IMR-90 (cell line): ENCODE results near the gene HTR2B. TPM values are rescaled to one million over a fixed set of nuclear protein-coding genes. Genes with fewer than 3 reads are reported as not detected.
"Not testable (repeated sequence)": the region's sequence is repeated elsewhere in the genome, so short reads cannot be mapped to it uniquely, and the experiment has no call there.

Source experiments
- ATAC-seq: fragments of 200-7000 bp; cut with Tn5 transposase; 2 replicates; pipeline ENCODE4 v1.9.1; 2020; ENCODE audit warnings: low read depth, mild to moderate bottlenecking, moderate library complexity
- BruUV-seq: library from RNA; stranded (reverse); fragments of 400-500 nt; replicated peaks from 2 replicates; lab custom pipeline; 2021; lab: Mats Ljungman, UMichigan
- CTCF ChIA-PET: fragments of 300-600 bp; formaldehyde crosslinking; extraction: SDS; loops from one replicate; lab custom pipeline; 2021; ENCODE audit warnings: antibody characterized with exemption; lab: Yijun Ruan, JAX
- POLR2A ChIA-PET: fragments of 300-600 bp; sonication (Branson Sonifier 250); formaldehyde crosslinking; loops from one replicate; lab custom pipeline; 2022; ENCODE audit warnings: antibody characterized with exemption; ENCODE audit not compliant: unreplicated experiment; lab: Charles Lee
- DNase-seq: peaks from one replicate; pipeline ENCODE4 v3.0.0; 2013
- H2AFZ ChIP-seq: replicated peaks from 2 replicates; pipeline ENCODE3; 2013; ENCODE audit warnings: low read length, mild to moderate bottlenecking; ENCODE audit not compliant: poor library complexity
- H2AK5ac ChIP-seq: 2 replicates; pipeline ENCODE4 v1.6.1; 2013; ENCODE audit warnings: low read depth, low read length, inconsistent platforms
- H2AK9ac ChIP-seq: replicated peaks from 2 replicates; pipeline ENCODE3; 2013; ENCODE audit warnings: mild to moderate bottlenecking, low read depth, low read length, moderate library complexity; ENCODE audit not compliant: poor library complexity
- H2BK120ac ChIP-seq: 2 replicates; pipeline ENCODE4 v1.6.1; 2013; ENCODE audit warnings: low read depth, low read length, inconsistent platforms
- H2BK15ac ChIP-seq: 3 replicates; pipeline ENCODE4 v1.6.1; 2013; ENCODE audit warnings: low read depth, low read length, inconsistent platforms
- H2BK20ac ChIP-seq: 2 replicates; pipeline ENCODE4 v1.6.1; 2013; ENCODE audit warnings: low read depth, mild to moderate bottlenecking, inconsistent platforms, low read length, moderate library complexity
- H2BK5ac ChIP-seq: 2 replicates; pipeline ENCODE4 v1.6.1; 2013; ENCODE audit warnings: mild to moderate bottlenecking, low read depth, low read length, inconsistent platforms; ENCODE audit not compliant: poor library complexity, severe bottlenecking
- H3K14ac ChIP-seq: replicated peaks from 2 replicates; pipeline ENCODE4 v1.6.1; 2013; ENCODE audit warnings: low read depth, low read length, inconsistent platforms
- H3K18ac ChIP-seq: 2 replicates; pipeline ENCODE4 v1.6.1; 2013; ENCODE audit warnings: low read depth, low read length, control low read depth
- H3K23ac ChIP-seq: 2 replicates; pipeline ENCODE4 v1.6.1; 2013; ENCODE audit warnings: low read depth, low read length, inconsistent platforms
- H3K27ac ChIP-seq: 2 replicates; pipeline ENCODE4 v1.5.1; 2013; ENCODE audit warnings: mild to moderate bottlenecking, control low read depth, low read length; ENCODE audit not compliant: insufficient read depth
- H3K27me3 ChIP-seq: 2 replicates; pipeline ENCODE4 v1.6.1; 2013; ENCODE audit warnings: low read length; ENCODE audit not compliant: control insufficient read depth, insufficient read depth
- H3K36me3 ChIP-seq: 2 replicates; pipeline ENCODE4 v1.6.1; 2013; ENCODE audit warnings: low read length, mixed read lengths; ENCODE audit not compliant: control insufficient read depth, insufficient read depth
- H3K4ac ChIP-seq: 2 replicates; pipeline ENCODE4 v1.6.1; 2013; ENCODE audit warnings: low read depth, low read length, inconsistent platforms
- H3K4me1 ChIP-seq: 2 replicates; pipeline ENCODE4 v1.6.1; 2013; ENCODE audit warnings: low read length, mixed read lengths; ENCODE audit not compliant: control insufficient read depth, insufficient read depth
- H3K4me2 ChIP-seq: 2 replicates; pipeline ENCODE4 v1.6.1; 2013; ENCODE audit warnings: low read depth, mild to moderate bottlenecking, control low read depth, low read length, moderate library complexity
- H3K4me3 ChIP-seq: 2 replicates; pipeline ENCODE4 v1.5.1; 2013; ENCODE audit warnings: low read depth, mild to moderate bottlenecking, control low read depth, low read length, moderate library complexity; ENCODE audit not compliant: insufficient read depth
- H3K56ac ChIP-seq: 2 replicates; pipeline ENCODE4 v1.6.1; 2013; ENCODE audit warnings: low read length, inconsistent platforms; ENCODE audit not compliant: insufficient read depth; ENCODE audit errors: extremely low read depth
- H3K79me1 ChIP-seq, 2 experiments: 2 replicates each; pipeline ENCODE4 v1.6.1; 2013; ENCODE audit warnings: low read length in 2 of 2, inconsistent platforms in 1 of 2, low read depth in 1 of 2
- H3K9ac ChIP-seq: 2 replicates; pipeline ENCODE4 v1.6.1; 2013; ENCODE audit warnings: low read depth, low read length, control low read depth
- H3K9me1 ChIP-seq: 2 replicates; pipeline ENCODE4 v1.6.1; 2013; ENCODE audit warnings: low read length, inconsistent platforms; ENCODE audit not compliant: insufficient read depth
- H3K9me3 ChIP-seq: 2 replicates; pipeline ENCODE4 v1.6.1; 2013; ENCODE audit warnings: low read length; ENCODE audit not compliant: control insufficient read depth, insufficient read depth
- H4K20me1 ChIP-seq: 2 replicates; pipeline ENCODE4 v1.6.1; 2013; ENCODE audit warnings: low read length, inconsistent platforms; ENCODE audit not compliant: insufficient read depth
- H4K5ac ChIP-seq: 2 replicates; pipeline ENCODE4 v1.6.1; 2013; ENCODE audit warnings: mild to moderate bottlenecking, low read depth, low read length, control low read depth
- H4K8ac ChIP-seq, 2 experiments: 2 replicates each; pipeline ENCODE4 v1.6.1; 2013; ENCODE audit warnings: low read depth in 2 of 2, low read length in 2 of 2, control low read depth in 1 of 2, inconsistent platforms in 1 of 2
- H4K91ac ChIP-seq: 2 replicates; pipeline ENCODE4 v1.6.1; 2013; ENCODE audit warnings: low read depth, low read length, inconsistent platforms; ENCODE audit not compliant: insufficient read depth
- CEBPB ChIP-seq: IDR thresholded peaks from 2 replicates; pipeline ENCODE4 v1.6.1; 2012; ENCODE audit warnings: low read depth, low read length, improper control_type of control experiment
- CHD1 ChIP-seq: IDR thresholded peaks from 2 replicates; pipeline ENCODE4 v1.6.1; 2012; ENCODE audit warnings: low read depth, low read length, improper control_type of control experiment
- RCOR1 ChIP-seq: IDR thresholded peaks from 2 replicates; pipeline ENCODE4 v1.6.1; 2012; ENCODE audit warnings: mild to moderate bottlenecking, low read length, improper control_type of control experiment; ENCODE audit not compliant: insufficient replicate concordance
- WGBS, 2 experiments: methylation state at CpG; one replicate each; pipeline versions ENCODE4 v1.1.5 to v1.1.7; 2013; ENCODE audit warnings: missing lambda C conversion rate in 2 of 2; ENCODE audit not compliant: insufficient read length in 1 of 2; ENCODE audit errors: extremely low coverage in 2 of 2; 5-methylcytosine and 5-hydroxymethylcytosine counted together
- dilution Hi-C: fragments of 300-500 bp; cut with HindIII; formaldehyde crosslinking; loops from one replicate; pipeline ENCODE4 v1.14.3; 2018; ENCODE audit warnings: low sequenced_read_pairs; ENCODE audit not compliant: unreplicated experiment
- in situ Hi-C: fragments of 300-500 bp; cut with MboI; formaldehyde crosslinking; loops from 3 replicates; pipeline ENCODE4 v1.14.3; 2019; ENCODE audit warnings: low sequenced_read_pairs, inconsistent platforms, mixed read lengths
- intact Hi-C: fragments of 100-400 bp; cut with micrococcal nuclease; formaldehyde crosslinking; loops from 2 replicates; pipeline ENCODE4 v1.10.0; 2022
- polyA plus RNA-seq, 3 experiments: library from polyadenylated mRNA; depleted of rRNA; stranded (reverse); fragments of >200 nt; gene quantifications; 2 replicates each; pipeline ENCODE4 v1.2.3, GENCODE V29; 2012; ENCODE audit warnings: low replicate concordance in 1 of 3
- total RNA-seq: library from RNA; depleted of rRNA; stranded (reverse); fragments of >200 nt; gene quantifications from 2 replicates; pipeline ENCODE4 v1.2.3, GENCODE V29; 2012

The HTR2B gene
- total and polyA plus RNA-seq, 2 of the 4 experiments (the other 2 are of a cell fraction), result 0.26 to 0.72 TPM

GRCh38 chr2:231068525-231069222 lies 56.2 kb downstream of the HTR2B start:
- Histone ChIP-seq H3K23ac (no peak overlapping the region), H3K9me1 (no peaks in the 10 kb centered on the region), H2BK5ac (no peak overlapping the region), H4K5ac (no peak overlapping the region), H3K4me2 (no peak overlapping the region), H3K36me3 (peaks cover 22% of the 10 kb centered on the region), H4K91ac (no peak overlapping the region), H2BK20ac (no peak overlapping the region), H2AK5ac (no peak overlapping the region), H4K8ac (no peak overlapping the region), H2BK120ac (no peak overlapping the region), H2AFZ (no peak overlapping the region), H3K4me1 (no peaks in the 10 kb centered on the region), H3K4me3 (no peak overlapping the region), H4K20me1 (0 out of 2 replicates have a peak, but pooled peaks cover 3% of the 10 kb centered on the region), H3K14ac (no peak overlapping the region), H3K27ac (no peak overlapping the region), H3K18ac (no peak overlapping the region), H2BK15ac (no peak overlapping the region), H3K4ac (no peak overlapping the region), H2AK9ac (no peak overlapping the region), H3K9ac (no peak overlapping the region), H3K9me3 (no peaks in the 10 kb centered on the region), H3K56ac (no peak overlapping the region), H3K27me3 (no peaks in the 10 kb centered on the region), H3K79me1 (peaks cover 5 to 21% of the 10 kb centered on the region in 2 experiments)
- peak; percentile 65 for ATAC-seq
- peak; percentile 96 for TF ChIP-seq CEBPB
- no peak for TF ChIP-seq CHD1
- peak; percentile 49 for TF ChIP-seq RCOR1
- in situ Hi-C loops, result no loop called here
- dilution Hi-C loops, result no loop called here
- ChIA-PET POLR2A (no interaction called here), CTCF (interaction anchor here (1.3 kb wide), 1 partner anchor 16 kb away, joined by 3 read pairs; no protein-coding TSS in a partner anchor)
- peak; percentile 78 for DNase-seq
- intact Hi-C loops, result no loop called here
- 90% methylated on average over 2 of the region's 5 CpGs; no CpG with 5 or more reads in 1 of the 2 experiments for WGBS, 2 experiments
- no TSS peak for BruUV-seq

DNA sequence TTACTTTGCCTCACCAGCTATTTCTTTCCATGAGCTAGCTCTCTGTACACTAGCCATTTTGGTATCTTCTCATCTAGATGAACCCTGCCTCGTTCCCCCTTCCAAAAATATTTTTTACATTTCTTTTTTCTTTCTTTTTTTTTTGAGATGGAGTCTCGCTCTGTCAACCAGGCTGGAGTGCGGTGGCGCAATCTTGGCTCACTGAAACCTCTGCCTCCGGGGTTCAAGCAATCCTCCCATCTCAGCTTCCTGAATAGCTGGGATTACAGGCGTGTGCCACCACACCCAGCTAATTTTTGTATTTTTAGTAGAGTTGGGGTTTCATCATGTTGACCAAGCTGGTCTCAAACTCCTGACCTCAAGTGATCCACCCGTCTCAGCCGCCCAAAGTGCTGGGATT lies 57.3 kb downstream of the HTR2B start:
- dilution Hi-C loops, H2BK15ac ChIP-seq, H4K20me1 ChIP-seq, H3K4me1 ChIP-seq, H2AK9ac ChIP-seq, ATAC-seq, H3K18ac ChIP-seq, H2AFZ ChIP-seq, BruUV-seq, H3K4me2 ChIP-seq, H4K8ac ChIP-seq, intact Hi-C loops, H3K27me3 ChIP-seq, H3K4ac ChIP-seq, H4K91ac ChIP-seq, H2BK5ac ChIP-seq, H4K5ac ChIP-seq, H3K56ac ChIP-seq, in situ Hi-C loops, H2BK120ac ChIP-seq, POLR2A ChIA-PET, H3K14ac ChIP-seq, DNase-seq, H3K23ac ChIP-seq, H3K9me1 ChIP-seq, H3K9me3 ChIP-seq, H3K27ac ChIP-seq, H3K9ac ChIP-seq, H2BK20ac ChIP-seq, H2AK5ac ChIP-seq, H3K4me3 ChIP-seq: not testable (repeated sequence)
- CTCF ChIA-PET, result interaction anchor here (0.6 kb wide), 3 partner anchors 9 to 96 kb away, joined by 3 to 4 read pairs (median 3); no protein-coding TSS in a partner anchor
- WGBS, 2 experiments, result no CpG with 5 or more reads among the region's 8 CpGs
- peaks cover 5 to 26% of the 10 kb centered on the region in 2 experiments for H3K79me1 ChIP-seq
- H3K36me3 ChIP-seq, result peaks cover 21% of the 10 kb centered on the region
